Activated CD8-positive, alpha-beta T cell treated with anti-CD3 and anti-CD28 coated beads for 36 hours (primary cell): Measurements from ENCODE around the gene SEC14L3. TPM values are rescaled to one million over a fixed set of nuclear protein-coding genes. Genes with fewer than 3 reads are reported as not detected.

Experiments used
- ATAC-seq: fragments of 200-7000 bp; cut with Tn5 transposase; one replicate; pipeline ENCODE4 v1.10.0; 2021; ENCODE audit warnings: mild to moderate bottlenecking, moderate library complexity
- CTCF ChIA-PET: fragments of 350-600 bp; sonication (Branson Sonifier 250); formaldehyde crosslinking; loops from one replicate; lab custom pipeline; 2021; ENCODE audit warnings: antibody characterized with exemption; lab: Charles Lee
- POLR2A ChIA-PET: fragments of 350-600 bp; sonication (Branson Sonifier 250); formaldehyde crosslinking; loops from one replicate; lab custom pipeline; 2021; ENCODE audit warnings: antibody characterized with exemption; lab: Charles Lee
- DNase-seq: peaks from one replicate; pipeline ENCODE4 v3.0.0-alpha.2; 2020
- H3K27ac Mint-ChIP-seq: one replicate; pipeline ENCODE4 v1.8.0; 2021; ENCODE audit warnings: mild to moderate bottlenecking, mixed read lengths
- H3K27me3 Mint-ChIP-seq: one replicate; pipeline ENCODE4 v1.8.0; 2021; ENCODE audit warnings: mixed read lengths
- H3K36me3 Mint-ChIP-seq: one replicate; pipeline ENCODE4 v1.8.0; 2021; ENCODE audit warnings: low read depth, mixed read lengths
- H3K4me1 Mint-ChIP-seq: one replicate; pipeline ENCODE4 v1.8.0; 2021; ENCODE audit warnings: low read depth, mixed read lengths
- H3K4me3 Mint-ChIP-seq: one replicate; pipeline ENCODE4 v1.8.0; 2021; ENCODE audit warnings: mild to moderate bottlenecking, moderate library complexity, mixed read lengths
- H3K9me3 Mint-ChIP-seq: one replicate; pipeline ENCODE4 v1.8.0; 2021; ENCODE audit warnings: mixed read lengths
- intact Hi-C: fragments of 100-400 bp; cut with micrococcal nuclease; formaldehyde crosslinking; loops from one replicate; pipeline ENCODE4 v1.10.0; 2022
- total RNA-seq, 2 experiments: library from RNA; stranded (reverse); gene quantifications; one replicate each; pipeline ENCODE4 v1.2.3, GENCODE V29; 2021
- TF ChIP-seq, protein P1 (sequence below): fragments of 200-600 bp; IDR thresholded peaks from one replicate; pipeline ENCODE4 v1.8.0; 2022; ENCODE audit warnings: antibody characterized with exemption, mild to moderate bottlenecking

The SEC14L3 gene
- total RNA-seq, 2 experiments from 2014 or later, result not detected

DNA sequence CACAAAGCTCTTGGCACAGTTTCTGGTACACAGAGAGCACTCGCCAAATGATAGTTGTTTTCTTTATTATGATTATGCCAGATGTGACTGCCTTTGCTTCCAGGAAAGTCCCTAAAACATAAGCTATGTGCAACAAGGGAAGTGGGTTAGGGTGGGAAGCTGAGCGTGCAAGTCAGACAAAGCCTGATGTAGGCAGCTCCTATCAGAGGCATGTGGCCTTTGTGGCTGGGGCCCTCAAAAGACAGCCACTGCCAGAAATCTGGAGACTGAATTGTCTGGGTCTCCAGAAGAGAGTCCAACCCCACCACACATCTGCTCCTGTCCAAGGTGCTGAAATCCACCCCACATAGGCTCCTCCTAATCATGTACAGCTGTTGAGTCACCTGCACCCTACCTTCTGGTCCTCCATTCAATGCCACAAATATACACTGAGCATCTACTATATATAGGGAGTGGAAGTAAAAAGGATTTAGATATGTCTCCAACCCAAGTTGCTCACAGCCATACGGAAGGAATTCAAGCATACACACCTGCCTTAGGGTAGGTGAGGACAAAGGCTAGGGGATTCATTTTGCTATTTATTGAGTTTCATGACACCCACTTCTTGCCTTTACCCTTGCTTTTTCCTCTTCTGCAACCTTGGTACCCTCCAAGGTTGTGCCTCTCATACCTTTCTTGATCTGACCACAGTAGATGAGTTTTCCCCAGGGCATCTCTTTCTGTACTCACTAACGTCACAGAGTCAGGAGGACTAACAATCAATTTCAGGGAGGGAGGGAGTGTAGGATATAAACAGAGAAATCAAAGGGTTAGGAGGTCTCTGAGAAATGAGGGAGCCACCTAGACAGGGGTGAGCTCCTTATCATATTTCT lies 12.4 kb downstream of the SEC14L3 start:
- Mint-ChIP-seq H3K4me1 (no peaks in the 10 kb centered on the region), H3K27ac (no peak overlapping the region), H3K27me3 (peaks cover 1% of the 10 kb centered on the region), H3K9me3 (no peaks in the 10 kb centered on the region), H3K36me3 (no peaks in the 10 kb centered on the region), H3K4me3 (no peak overlapping the region)
- CTCF ChIA-PET, result interaction anchor here (0.7 kb wide), 1 partner anchor 28 kb away, joined by 3 read pairs; no protein-coding TSS in a partner anchor
- DNase-seq, result peak; percentile 56
- ATAC-seq, result peak; percentile 47
- POLR2A ChIA-PET, result interaction anchor here (1.9 kb wide), 1 partner anchor 54 kb away, joined by 4 read pairs; no protein-coding TSS in a partner anchor
- TF ChIP-seq, protein P1, sequence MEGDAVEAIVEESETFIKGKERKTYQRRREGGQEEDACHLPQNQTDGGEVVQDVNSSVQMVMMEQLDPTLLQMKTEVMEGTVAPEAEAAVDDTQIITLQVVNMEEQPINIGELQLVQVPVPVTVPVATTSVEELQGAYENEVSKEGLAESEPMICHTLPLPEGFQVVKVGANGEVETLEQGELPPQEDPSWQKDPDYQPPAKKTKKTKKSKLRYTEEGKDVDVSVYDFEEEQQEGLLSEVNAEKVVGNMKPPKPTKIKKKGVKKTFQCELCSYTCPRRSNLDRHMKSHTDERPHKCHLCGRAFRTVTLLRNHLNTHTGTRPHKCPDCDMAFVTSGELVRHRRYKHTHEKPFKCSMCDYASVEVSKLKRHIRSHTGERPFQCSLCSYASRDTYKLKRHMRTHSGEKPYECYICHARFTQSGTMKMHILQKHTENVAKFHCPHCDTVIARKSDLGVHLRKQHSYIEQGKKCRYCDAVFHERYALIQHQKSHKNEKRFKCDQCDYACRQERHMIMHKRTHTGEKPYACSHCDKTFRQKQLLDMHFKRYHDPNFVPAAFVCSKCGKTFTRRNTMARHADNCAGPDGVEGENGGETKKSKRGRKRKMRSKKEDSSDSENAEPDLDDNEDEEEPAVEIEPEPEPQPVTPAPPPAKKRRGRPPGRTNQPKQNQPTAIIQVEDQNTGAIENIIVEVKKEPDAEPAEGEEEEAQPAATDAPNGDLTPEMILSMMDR, result no peak
- intact Hi-C loops, result no loop called here

DNA sequence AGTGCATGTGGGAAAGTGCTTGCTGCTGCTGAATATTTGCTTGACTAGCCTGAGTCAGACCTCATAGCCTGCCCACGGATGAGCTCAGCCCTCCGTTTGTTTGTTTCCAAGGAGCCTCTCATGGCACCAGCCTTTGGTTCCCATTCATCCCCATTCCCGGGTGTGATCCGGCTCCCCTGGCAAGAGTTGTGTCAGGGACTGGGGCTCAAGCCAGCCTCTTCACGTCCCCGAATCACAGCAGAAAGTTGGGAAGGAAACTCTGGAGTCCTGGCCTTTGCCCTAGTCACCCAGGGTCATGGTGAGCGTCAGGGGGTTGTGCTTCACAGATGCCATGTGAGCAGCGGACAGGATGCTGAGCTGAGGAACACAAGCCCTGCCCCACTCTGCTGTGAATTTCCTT lies 13.8 kb downstream of the SEC14L3 start:
- TF ChIP-seq, protein P1, result no peak
- no peak for ATAC-seq
- peaks cover 1% of the 10 kb centered on the region for H3K27me3 Mint-ChIP-seq
- H3K4me1 Mint-ChIP-seq, result no peaks in the 10 kb centered on the region
- no peak overlapping the region for H3K4me3 Mint-ChIP-seq
- no peaks in the 10 kb centered on the region for H3K9me3 Mint-ChIP-seq
- ChIA-PET CTCF (interaction anchor here (1.0 kb wide), 1 partner anchor 28 kb away, joined by 3 read pairs; no protein-coding TSS in a partner anchor), POLR2A (interaction anchor here (1.9 kb wide), 1 partner anchor 52 kb away, joined by 4 read pairs; no protein-coding TSS in a partner anchor)
- intact Hi-C loops, result no loop called here
- no peak for DNase-seq
- H3K36me3 Mint-ChIP-seq, result no peaks in the 10 kb centered on the region
- H3K27ac Mint-ChIP-seq, result no peak overlapping the region

DNA sequence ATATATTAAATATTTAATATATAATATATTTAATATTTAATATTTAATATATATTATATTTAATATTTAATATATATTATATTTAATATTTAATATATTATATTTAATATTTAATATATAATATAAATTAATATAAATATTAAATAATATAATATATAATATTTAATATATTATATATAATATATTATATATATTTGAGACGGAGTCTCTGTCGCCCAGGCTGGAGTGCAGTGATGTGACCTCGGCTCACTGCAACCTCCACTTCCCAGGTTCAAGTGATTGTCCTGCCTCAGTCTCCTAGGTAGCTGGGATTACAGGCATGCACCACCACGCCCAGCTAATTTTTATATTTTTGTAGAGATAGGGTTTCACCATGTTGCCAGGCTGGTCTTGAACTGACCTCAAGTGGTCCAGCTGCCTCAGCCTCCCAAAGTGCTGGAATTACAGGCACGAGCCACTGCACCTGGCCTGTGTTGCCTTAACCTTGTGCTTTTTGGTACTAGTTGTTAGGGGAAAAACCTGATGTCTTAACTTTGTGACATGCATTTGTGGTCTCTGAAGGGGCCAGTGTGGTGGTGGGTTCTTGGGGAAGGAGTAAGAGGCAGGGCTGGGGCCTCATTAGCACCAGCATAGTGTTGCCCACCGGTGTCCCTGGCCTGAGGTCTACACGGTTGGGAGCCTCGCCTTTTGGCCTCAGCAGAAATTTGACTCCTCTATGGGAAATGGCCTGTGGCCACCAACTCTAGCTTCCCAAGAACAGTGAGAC lies 16.6 kb downstream of the SEC14L3 start:
- Mint-ChIP-seq H3K4me1 (no peaks in the 10 kb centered on the region), H3K27ac (no peak overlapping the region), H3K9me3 (no peaks in the 10 kb centered on the region), H3K27me3 (peaks cover 3% of the 10 kb centered on the region), H3K4me3 (no peak overlapping the region), H3K36me3 (no peaks in the 10 kb centered on the region)
- ChIA-PET CTCF (no interaction called here), POLR2A (no interaction called here)
- DNase-seq, result peak; percentile 44
- ATAC-seq, result peak; percentile 37
- TF ChIP-seq, protein P1, result no peak
- intact Hi-C loops, result no loop called here

DNA sequence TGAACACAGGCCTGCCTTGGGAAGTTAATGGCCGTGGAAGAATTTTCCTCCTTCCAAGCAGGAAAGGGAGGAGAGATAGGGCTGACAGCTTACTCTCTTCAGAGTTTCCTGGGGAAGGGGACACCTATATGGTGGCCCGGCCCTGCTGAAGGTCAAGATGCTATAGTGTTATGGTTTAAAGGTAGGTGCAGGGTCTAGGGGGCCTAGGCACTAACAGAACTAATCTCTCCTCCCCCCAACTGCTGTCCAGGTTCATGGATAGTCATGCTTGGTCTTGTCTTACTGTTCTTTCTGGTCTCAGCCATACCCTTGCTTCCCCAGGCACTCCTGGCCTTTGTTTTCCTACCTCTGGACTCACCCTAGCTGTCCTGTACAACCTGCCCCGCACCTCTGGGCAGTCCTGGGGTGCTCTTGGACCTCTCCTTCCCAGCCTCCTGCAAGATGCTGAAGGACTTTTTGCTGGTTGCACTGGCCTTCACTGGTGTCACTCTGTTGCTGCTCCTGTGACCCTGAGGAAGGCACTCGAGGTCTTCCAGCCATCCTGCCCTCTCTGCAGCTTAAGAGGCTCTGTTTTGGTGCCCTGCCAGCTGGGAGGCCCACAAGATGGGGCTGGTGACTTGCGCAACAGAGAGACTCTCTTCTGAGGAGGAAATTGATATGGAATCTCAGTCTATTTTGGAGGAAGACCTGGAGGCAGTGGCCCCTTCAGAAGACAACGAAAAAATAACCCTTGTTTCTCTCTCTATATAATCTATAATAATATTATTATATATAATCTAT lies 17.9 kb downstream of the SEC14L3 start:
- ATAC-seq (peak; percentile 63), DNase-seq (peak; percentile 71)
- no peaks in the 10 kb centered on the region for H3K36me3 Mint-ChIP-seq
- peaks cover 2% of the 10 kb centered on the region for H3K27me3 Mint-ChIP-seq
- no peak overlapping the region for H3K4me3 Mint-ChIP-seq
- TF ChIP-seq, protein P1, result no peak
- no peak overlapping the region for H3K27ac Mint-ChIP-seq
- H3K4me1 Mint-ChIP-seq, result no peaks in the 10 kb centered on the region
- ChIA-PET CTCF (interaction anchor here (0.8 to 1.7 kb wide), 5 partner anchors 9 to 62 kb away, joined by 3 to 7 read pairs (median 4); no protein-coding TSS in a partner anchor), POLR2A (interaction anchor here (1.1 to 1.3 kb wide), 2 partner anchors 9 to 97 kb away, joined by 3 to 4 read pairs; partner anchors contain the start of genes CCDC157 and SF3A1)
- intact Hi-C loops, result no loop called here
- no peaks in the 10 kb centered on the region for H3K9me3 Mint-ChIP-seq
